ENCODE measurements around the gene MVP.

DNA sequence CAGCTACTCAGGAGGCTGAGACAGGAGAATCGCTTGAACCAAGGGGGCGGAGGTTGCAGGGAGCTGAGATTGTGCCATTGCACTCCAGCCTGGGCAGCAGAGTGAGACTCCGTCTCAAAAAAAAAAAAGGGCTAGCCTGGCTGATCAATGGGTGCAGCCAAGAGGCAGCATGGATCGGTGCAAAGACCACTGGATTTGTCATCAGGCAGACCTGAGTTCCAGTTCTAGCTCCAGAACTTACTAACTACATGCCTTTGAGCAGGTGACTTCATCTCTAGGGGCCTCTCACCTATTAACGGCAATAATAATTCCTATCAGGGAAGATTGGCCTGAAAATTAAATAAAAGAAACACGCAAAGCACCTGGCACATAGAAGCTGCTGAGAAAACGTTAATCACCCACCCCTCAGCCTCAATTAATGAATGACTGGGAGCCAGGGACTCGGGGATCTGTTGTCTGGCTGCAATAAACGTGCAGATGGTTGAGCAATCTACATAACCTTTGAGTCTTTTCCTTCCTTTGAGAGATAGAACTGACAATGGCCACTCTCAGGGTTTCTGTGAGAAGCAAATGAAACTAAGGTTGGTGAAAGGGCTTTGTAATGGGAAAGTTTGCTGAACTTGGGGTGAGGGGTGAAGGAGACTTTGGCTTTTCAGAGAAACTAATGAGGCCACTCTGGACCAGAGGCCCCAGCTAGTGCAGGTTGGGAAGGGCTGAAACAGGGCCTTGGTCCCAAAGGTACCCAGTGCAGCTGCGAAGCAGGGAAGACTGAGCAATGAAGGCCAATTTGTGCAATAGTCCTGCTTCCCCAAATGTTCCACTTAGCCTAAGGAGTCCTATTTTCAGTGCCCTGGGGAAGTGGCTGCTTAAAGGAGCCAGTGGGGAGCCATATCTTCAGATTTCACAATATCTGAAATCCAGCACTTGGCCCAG, 71.5 kb downstream of the MVP start:
- TF ChIP-seq, protein P1, sequence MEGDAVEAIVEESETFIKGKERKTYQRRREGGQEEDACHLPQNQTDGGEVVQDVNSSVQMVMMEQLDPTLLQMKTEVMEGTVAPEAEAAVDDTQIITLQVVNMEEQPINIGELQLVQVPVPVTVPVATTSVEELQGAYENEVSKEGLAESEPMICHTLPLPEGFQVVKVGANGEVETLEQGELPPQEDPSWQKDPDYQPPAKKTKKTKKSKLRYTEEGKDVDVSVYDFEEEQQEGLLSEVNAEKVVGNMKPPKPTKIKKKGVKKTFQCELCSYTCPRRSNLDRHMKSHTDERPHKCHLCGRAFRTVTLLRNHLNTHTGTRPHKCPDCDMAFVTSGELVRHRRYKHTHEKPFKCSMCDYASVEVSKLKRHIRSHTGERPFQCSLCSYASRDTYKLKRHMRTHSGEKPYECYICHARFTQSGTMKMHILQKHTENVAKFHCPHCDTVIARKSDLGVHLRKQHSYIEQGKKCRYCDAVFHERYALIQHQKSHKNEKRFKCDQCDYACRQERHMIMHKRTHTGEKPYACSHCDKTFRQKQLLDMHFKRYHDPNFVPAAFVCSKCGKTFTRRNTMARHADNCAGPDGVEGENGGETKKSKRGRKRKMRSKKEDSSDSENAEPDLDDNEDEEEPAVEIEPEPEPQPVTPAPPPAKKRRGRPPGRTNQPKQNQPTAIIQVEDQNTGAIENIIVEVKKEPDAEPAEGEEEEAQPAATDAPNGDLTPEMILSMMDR (IDR thresholded peaks at IDR 0.05 in 8 of 11, conservative IDR thresholded peaks at IDR 0.05 in 3 of 11) = no peak
- TF ChIP-seq POLR2A (IDR thresholded peaks at IDR 0.05) (no peak), POLR2AphosphoS5 (IDR thresholded peaks at IDR 0.05) (no peak)

Measured in spleen (tissue), 7 donors.